H9 (cell line): ENCODE measurements around the gene GARS1. TPM values are rescaled to one million over a fixed set of nuclear protein-coding genes. Genes with fewer than 3 reads are reported as not detected.

Source experiments
- DNase-seq: peaks from one replicate; pipeline ENCODE4 v3.0.0-alpha.2; 2017
- H2AFZ ChIP-seq: one replicate; pipeline ENCODE4 v1.6.1; 2013; ENCODE audit warnings: mild to moderate bottlenecking, low read length, control low read depth, moderate library complexity
- H2AK5ac ChIP-seq: 2 replicates; pipeline ENCODE4 v1.6.1; 2013; ENCODE audit warnings: low read length, control low read depth, mixed read lengths; ENCODE audit not compliant: insufficient read length
- H2BK120ac ChIP-seq: one replicate; pipeline ENCODE4 v1.6.1; 2013; ENCODE audit warnings: low read depth, mild to moderate bottlenecking, low read length, control low read depth, inconsistent platforms; ENCODE audit not compliant: poor library complexity, severe bottlenecking
- H2BK12ac ChIP-seq: 2 replicates; pipeline ENCODE4 v1.6.1; 2013; ENCODE audit warnings: low read length, control low read depth, mixed read lengths, low read depth; ENCODE audit not compliant: insufficient read length
- H2BK15ac ChIP-seq: 2 replicates; pipeline ENCODE4 v1.6.1; 2013; ENCODE audit warnings: low read depth, low read length, control low read depth
- H2BK20ac ChIP-seq: one replicate; pipeline ENCODE4 v1.6.1; 2013; ENCODE audit warnings: low read depth, mild to moderate bottlenecking, low read length, control low read depth, inconsistent platforms; ENCODE audit not compliant: poor library complexity, severe bottlenecking
- H2BK5ac ChIP-seq: 2 replicates; pipeline ENCODE4 v1.6.1; 2013; ENCODE audit warnings: low read length, control low read depth, mixed read lengths; ENCODE audit not compliant: insufficient read length
- H3K14ac ChIP-seq: 2 replicates; pipeline ENCODE4 v1.6.1; 2013; ENCODE audit warnings: low read length, control low read depth; ENCODE audit not compliant: insufficient read depth
- H3K18ac ChIP-seq: 2 replicates; pipeline ENCODE4 v1.6.1; 2013; ENCODE audit warnings: low read depth, mild to moderate bottlenecking, mixed read lengths, low read length, control low read depth; ENCODE audit not compliant: insufficient read length
- H3K23ac ChIP-seq: 2 replicates; pipeline ENCODE4 v1.6.1; 2013; ENCODE audit warnings: low read length, control low read depth, mixed read lengths, low read depth; ENCODE audit not compliant: insufficient read length
- H3K23me2 ChIP-seq: 2 replicates; pipeline ENCODE4 v1.6.1; 2013; ENCODE audit warnings: low read depth, mild to moderate bottlenecking, mixed read lengths, low read length, control low read depth; ENCODE audit not compliant: insufficient read length, poor library complexity, severe bottlenecking
- H3K27ac ChIP-seq: 2 replicates; pipeline ENCODE4 v1.5.1; 2013; ENCODE audit warnings: low read length, control low read depth, mixed read lengths, low read depth; ENCODE audit not compliant: insufficient read length
- H3K27me3 ChIP-seq: 2 replicates; pipeline ENCODE4 v1.6.1; 2013; ENCODE audit warnings: low read length, control low read depth, inconsistent platforms; ENCODE audit not compliant: insufficient read depth
- H3K4ac ChIP-seq: 2 replicates; pipeline ENCODE4 v1.6.1; 2013; ENCODE audit warnings: low read depth, mild to moderate bottlenecking, control low read depth, inconsistent platforms, low read length, moderate library complexity
- H3K4me1 ChIP-seq: 2 replicates; pipeline ENCODE4 v1.6.1; 2013; ENCODE audit warnings: low read length, control low read depth, inconsistent platforms; ENCODE audit not compliant: insufficient read depth
- H3K4me2 ChIP-seq: 2 replicates; pipeline ENCODE4 v1.6.1; 2013; ENCODE audit warnings: low read length, control low read depth, mixed read lengths; ENCODE audit not compliant: insufficient read length, insufficient read depth
- H3K56ac ChIP-seq: 2 replicates; pipeline ENCODE4 v1.6.1; 2013; ENCODE audit warnings: low read depth, mild to moderate bottlenecking, mixed read lengths, low read length, control low read depth; ENCODE audit not compliant: insufficient read length
- H3K79me1 ChIP-seq: 2 replicates; pipeline ENCODE4 v1.6.1; 2013; ENCODE audit warnings: low read depth, mild to moderate bottlenecking, moderate library complexity, low read length, control low read depth, inconsistent platforms; ENCODE audit not compliant: insufficient read depth, poor library complexity, severe bottlenecking
- H3K79me2 ChIP-seq: 2 replicates; pipeline ENCODE4 v1.6.1; 2013; ENCODE audit warnings: low read length, control low read depth, inconsistent platforms; ENCODE audit not compliant: insufficient read depth
- H3K9ac ChIP-seq: 2 replicates; pipeline ENCODE4 v1.6.1; 2013; ENCODE audit warnings: low read length, control low read depth, mixed read lengths; ENCODE audit not compliant: insufficient read length; ENCODE audit errors: extremely low read depth
- H3K9me3 ChIP-seq: one replicate; pipeline ENCODE4 v1.6.1; 2013; ENCODE audit warnings: low read depth, low read length, inconsistent platforms; ENCODE audit not compliant: control insufficient read depth
- H3T11ph ChIP-seq: one replicate; pipeline ENCODE4 v1.6.1; 2013; ENCODE audit warnings: mild to moderate bottlenecking, low read length, control low read depth, inconsistent platforms
- H4K20me1 ChIP-seq: one replicate; pipeline ENCODE4 v1.6.1; 2013; ENCODE audit not compliant: control insufficient read depth, insufficient read length, insufficient read depth
- H4K5ac ChIP-seq: 2 replicates; pipeline ENCODE4 v1.6.1; 2013; ENCODE audit warnings: low read depth, mild to moderate bottlenecking, mixed read lengths, low read length, control low read depth; ENCODE audit not compliant: insufficient read length
- H4K8ac ChIP-seq: replicated peaks from 2 replicates; pipeline ENCODE4 v1.6.1; 2013; ENCODE audit warnings: low read length, control low read depth, mixed read lengths, low read depth; ENCODE audit not compliant: insufficient read length
- H4K91ac ChIP-seq: 2 replicates; pipeline ENCODE4 v1.6.1; 2013; ENCODE audit warnings: low read depth, mild to moderate bottlenecking, moderate library complexity, mixed read lengths, low read length, control low read depth; ENCODE audit not compliant: insufficient read length
- H3K27ac Mint-ChIP-seq, 3 experiments: 2 replicates in 2 of 3; 3 replicates in 1 of 3; pipeline ENCODE4 v1.8.0; 2020 to 2021; ENCODE audit warnings: mixed read lengths in 3 of 3, mild to moderate bottlenecking in 1 of 3, moderate library complexity in 1 of 3
- H3K27me3 Mint-ChIP-seq: 2 replicates; pipeline ENCODE4 v1.8.0; 2021; ENCODE audit warnings: low read depth, mild to moderate bottlenecking, moderate library complexity, mixed read lengths
- H3K36me3 Mint-ChIP-seq, 3 experiments: 2 replicates in 2 of 3; 3 replicates in 1 of 3; pipeline ENCODE4 v1.8.0; 2020 to 2021; ENCODE audit warnings: low read depth in 3 of 3, mixed read lengths in 3 of 3; ENCODE audit not compliant: insufficient read depth in 1 of 3
- H3K4me1 Mint-ChIP-seq, 2 experiments: 2 replicates each; pipeline ENCODE4 v1.8.0; 2020; ENCODE audit warnings: mixed read lengths in 2 of 2
- H3K4me3 Mint-ChIP-seq, 2 experiments: 2 replicates in 1 of 2; 3 replicates in 1 of 2; pipeline ENCODE4 v1.8.0; 2020 to 2021; ENCODE audit warnings: mild to moderate bottlenecking in 2 of 2, mixed read lengths in 2 of 2, moderate library complexity in 1 of 2
- H3K9me3 Mint-ChIP-seq, 2 experiments: 2 replicates in 1 of 2; 3 replicates in 1 of 2; pipeline ENCODE4 v1.8.0; 2020; ENCODE audit warnings: mild to moderate bottlenecking in 2 of 2, mixed read lengths in 2 of 2, moderate library complexity in 1 of 2
- CTCF ChIP-seq: fragments of 200-600 bp; sonication (generic); conservative IDR thresholded peaks from 3 replicates; pipeline ENCODE4 v1.8.0; 2021; ENCODE audit warnings: antibody characterized with exemption, mild to moderate bottlenecking
- WGBS: extraction: QIAGEN DNeasy Blood & Tissue Kit; methylation state at CpG from one replicate; pipeline ENCODE4 v1.1.7; 2013; ENCODE audit warnings: missing lambda C conversion rate, low lambda C conversion rate, mixed read lengths; ENCODE audit not compliant: insufficient read length; ENCODE audit errors: extremely low coverage; 5-methylcytosine and 5-hydroxymethylcytosine counted together
- total RNA-seq: library from RNA; stranded (reverse); gene quantifications from 2 replicates; pipeline ENCODE4 v1.2.1, GENCODE V29; 2021

Gene GARS1
- total RNA-seq, 1 experiment from 2014 or later = 234 TPM

GRCh38 chr7:30562909-30563308, 31.8 kb upstream of the GARS1 start:
- Histone ChIP-seq H3K79me1 (no peaks in the 10 kb centered on the region), H3K9ac (no peak overlapping the region), H3K9me3 (no peaks in the 10 kb centered on the region), H2BK20ac (no peak overlapping the region), H2BK15ac (no peak overlapping the region), H3T11ph (no peak overlapping the region), H3K4ac (no peak overlapping the region), H3K4me1 (peaks cover 2% of the 10 kb centered on the region; the same call in 1 of the 2 replicates), H3K56ac (no peak overlapping the region), H3K18ac (no peak overlapping the region), H2BK12ac (no peak overlapping the region), H3K27me3 (no peaks in the 10 kb centered on the region), H3K23ac (no peak overlapping the region), H3K23me2 (no peaks in the 10 kb centered on the region), H4K20me1 (no peaks in the 10 kb centered on the region), H3K4me2 (no peak overlapping the region), H3K14ac (no peak overlapping the region), H2BK120ac (no peak overlapping the region), H4K8ac (no peak overlapping the region), H3K79me2 (no peaks in the 10 kb centered on the region), H2AFZ (no peak overlapping the region), H2BK5ac (no peak overlapping the region), H4K5ac (no peak overlapping the region), H3K27ac (no peak overlapping the region), H4K91ac (no peak overlapping the region), H2AK5ac (no peak overlapping the region)
- Mint-ChIP-seq H3K27me3 (no peaks in the 10 kb centered on the region), H3K27ac (no peak overlapping the region), H3K4me3 (no peak overlapping the region), H3K36me3 (peaks cover 0 to 3% (median 0%) of the 10 kb centered on the region in 3 experiments; a peak in 1 of 7 replicates), H3K9me3 (no peaks in the 10 kb centered on the region; a peak in 1 of 5 replicates), H3K4me1 (peaks cover 14 to 20% of the 10 kb centered on the region in 2 experiments)
- no peak for DNase-seq
- TF ChIP-seq CTCF = no peak
- no CpG with 5 or more reads among the region's 8 CpGs for WGBS
